ENCODE data around the gene QPRT. TPM values are rescaled to one million over a fixed set of nuclear protein-coding genes. Genes with fewer than 3 reads are reported as not detected.
A peak's percentile ranks its signal among the peaks of the same experiment; 100 is the strongest.

The QPRT gene
- total and polyA plus RNA-seq, 2 experiments from 2014 or later = 65.4 to 128 TPM

GRCh38 chr16:29745121-29745852 lies 66.3 kb downstream of the QPRT start:
- TF ChIP-seq POLR2AphosphoS5 (IDR thresholded peaks at IDR 0.05; ENCODE audit: low read depth) = no peak
- TF ChIP-seq ETS1 (IDR thresholded peaks at IDR 0.05) = no peak
- TF ChIP-seq, protein P1, sequence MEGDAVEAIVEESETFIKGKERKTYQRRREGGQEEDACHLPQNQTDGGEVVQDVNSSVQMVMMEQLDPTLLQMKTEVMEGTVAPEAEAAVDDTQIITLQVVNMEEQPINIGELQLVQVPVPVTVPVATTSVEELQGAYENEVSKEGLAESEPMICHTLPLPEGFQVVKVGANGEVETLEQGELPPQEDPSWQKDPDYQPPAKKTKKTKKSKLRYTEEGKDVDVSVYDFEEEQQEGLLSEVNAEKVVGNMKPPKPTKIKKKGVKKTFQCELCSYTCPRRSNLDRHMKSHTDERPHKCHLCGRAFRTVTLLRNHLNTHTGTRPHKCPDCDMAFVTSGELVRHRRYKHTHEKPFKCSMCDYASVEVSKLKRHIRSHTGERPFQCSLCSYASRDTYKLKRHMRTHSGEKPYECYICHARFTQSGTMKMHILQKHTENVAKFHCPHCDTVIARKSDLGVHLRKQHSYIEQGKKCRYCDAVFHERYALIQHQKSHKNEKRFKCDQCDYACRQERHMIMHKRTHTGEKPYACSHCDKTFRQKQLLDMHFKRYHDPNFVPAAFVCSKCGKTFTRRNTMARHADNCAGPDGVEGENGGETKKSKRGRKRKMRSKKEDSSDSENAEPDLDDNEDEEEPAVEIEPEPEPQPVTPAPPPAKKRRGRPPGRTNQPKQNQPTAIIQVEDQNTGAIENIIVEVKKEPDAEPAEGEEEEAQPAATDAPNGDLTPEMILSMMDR (conservative IDR thresholded peaks at IDR 0.05; ENCODE audit: low read depth in 2 of 2) = no peak
- no peak for TF ChIP-seq EZH2phosphoT487 (IDR thresholded peaks at IDR 0.05; ENCODE audit: unreplicated experiment)
- TF ChIP-seq ZNF114 (CRISPR knock-in tag; IDR thresholded peaks at IDR 0.05) = no peak
- TF ChIP-seq JUNB (IDR thresholded peaks at IDR 0.05; ENCODE audit: unreplicated experiment) = no peak
- TF ChIP-seq ZNF331 (CRISPR knock-in tag; IDR thresholded peaks at IDR 0.05; ENCODE audit: low read depth) = no peak
- TF ChIP-seq ZNF462 (CRISPR knock-in tag; IDR thresholded peaks at IDR 0.05) = no peak
- TF ChIP-seq STAT1 (IDR thresholded peaks at IDR 0.05; ENCODE audit: unreplicated experiment) = no peak
- no peak for TF ChIP-seq NANOG (IDR thresholded peaks at IDR 0.05; ENCODE audit: borderline replicate concordance)
- no peak for TF ChIP-seq EZH2 (IDR thresholded peaks at IDR 0.05; ENCODE audit: low read depth, unreplicated experiment)
- TF ChIP-seq CREB1 (CRISPR knock-in tag; IDR thresholded peaks at IDR 0.05; ENCODE audit: low read depth) = no peak
- no peak for TF ChIP-seq REST (IDR thresholded peaks at IDR 0.05; ENCODE audit: unreplicated experiment)
- Histone ChIP-seq H4K20me1 (replicated peaks; ENCODE audit: insufficient read depth) (peaks cover 16% of the 10 kb centered on the region), H3K4me2 (no peak overlapping the region), H2AFZ (no peak overlapping the region), H3K4me3 (no peak overlapping the region), H3F3A (replicated peaks; ENCODE audit: low read depth) (peaks cover 40% of the 10 kb centered on the region), H3K9me2 (ENCODE audit: insufficient read depth) (no peaks in the 10 kb centered on the region), H3K27me3 (ENCODE audit: insufficient read depth) (no peaks in the 10 kb centered on the region), H3K4me1 (ENCODE audit: insufficient read depth) (peaks cover 3% of the 10 kb centered on the region; the same call in 1 of the 2 replicates), H3K36me3 (ENCODE audit: insufficient read depth) (no peaks in the 10 kb centered on the region), H3K27ac (ENCODE audit: low read depth) (no peak overlapping the region), H3K79me2 (replicated peaks; ENCODE audit: insufficient read depth) (no peaks in the 10 kb centered on the region)
- Mint-ChIP-seq H3K4me1 (peaks cover 3% of the 10 kb centered on the region), H3K27me3 (ENCODE audit: insufficient read depth, low read depth, poor library complexity) (peaks cover 49% of the 10 kb centered on the region), H3K9me3 (peaks cover 40% of the 10 kb centered on the region), H3K36me3 (ENCODE audit: low read depth) (peaks cover 39% of the 10 kb centered on the region), H3K4me3 (no peak overlapping the region), H3K27ac (no peak overlapping the region)
- DNase-seq (ENCODE audit: low spot score) (peak; percentile 35), ATAC-seq (peak; percentile 32)

Measured in GM23338 (cell line).